ENCODE results near the gene GATAD2A.

Gene GATAD2A

GRCh38 chr19:19459073-19459472 is 53.6 kb downstream of the GATAD2A start:
- DNase-seq (ENCODE audit: insufficient read length, low spot score) (no peak), FAIRE-seq (no peak)
- TF ChIP-seq CTCF (IDR thresholded peaks at IDR 0.05; ENCODE audit: insufficient read depth, missing control alignments), result no peak

GRCh38 chr19:19459707-19460251 is 54.3 kb downstream of the GATAD2A start:
- no peak for TF ChIP-seq CTCF (IDR thresholded peaks at IDR 0.05; ENCODE audit: insufficient read depth, missing control alignments)
- DNase-seq (ENCODE audit: insufficient read length, low spot score), result no peak
- no peak for FAIRE-seq

- FAIRE-seq (no peak), DNase-seq (ENCODE audit: insufficient read length, low spot score) (no peak)
- no peak for TF ChIP-seq CTCF (IDR thresholded peaks at IDR 0.05; ENCODE audit: insufficient read depth, missing control alignments)
These were observed 54.8 kb downstream of the GATAD2A start for GRCh38 chr19:19460258-19460731.

GRCh38 chr19:19460761-19461265 is 55.3 kb downstream of the GATAD2A start:
- no peak for TF ChIP-seq CTCF (IDR thresholded peaks at IDR 0.05; ENCODE audit: insufficient read depth, missing control alignments)
- FAIRE-seq (no peak), DNase-seq (ENCODE audit: insufficient read length, low spot score) (no peak)

- no peak for DNase-seq (ENCODE audit: insufficient read length, low spot score)
- TF ChIP-seq CTCF (IDR thresholded peaks at IDR 0.05; ENCODE audit: insufficient read depth, missing control alignments), result no peak
- no peak for FAIRE-seq
These were observed 55.8 kb downstream of the GATAD2A start for GRCh38 chr19:19461306-19461670.

GRCh38 chr19:19461671-19462622 is 56.5 kb downstream of the GATAD2A start:
- no peak for FAIRE-seq
- DNase-seq (ENCODE audit: insufficient read length, low spot score), result no peak
- no peak for TF ChIP-seq CTCF (IDR thresholded peaks at IDR 0.05; ENCODE audit: insufficient read depth, missing control alignments)
